ENCODE data around the gene ZNF593OS.

ZNF593OS gene

GRCh38 chr1:26159743-26160039 lies 11.9 kb downstream of the ZNF593OS start:
- no peak for DNase-seq (ENCODE audit: low read depth in 3 of 3)

GRCh38 chr1:26158908-26159742 lies 12.5 kb downstream of the ZNF593OS start, which contains the start of gene FAM110D:
FAM110D (plus strand) TSS chr1:26159079; CDS start chr1:26161292, 2,213 bp downstream.
- DNase-seq (ENCODE audit: low read depth in 3 of 3): no peak

GRCh38 chr1:26158271-26158907 lies 13.2 kb downstream of the ZNF593OS start:
- DNase-seq (ENCODE audit: low read depth in 3 of 3): no peak

GRCh38 chr1:26156285-26157038 lies 15.2 kb downstream of the ZNF593OS start:
- DNase-seq (ENCODE audit: low read depth in 3 of 3): no peak

GRCh38 chr1:26155370-26156284 lies 16.0 kb downstream of the ZNF593OS start:
- DNase-seq (ENCODE audit: low read depth in 3 of 3): no peak

GRCh38 chr1:26154750-26155149 lies 16.9 kb downstream of the ZNF593OS start:
- DNase-seq (ENCODE audit: low read depth in 3 of 3): no peak

GRCh38 chr1:26153966-26154532 lies 17.6 kb downstream of the ZNF593OS start:
- DNase-seq (ENCODE audit: low read depth in 3 of 3): no peak

- DNase-seq (ENCODE audit: low read depth in 3 of 3): no peak
These were observed 22.7 kb downstream of the ZNF593OS start for GRCh38 chr1:26148887-26149286.

GRCh38 chr1:26145960-26146294 lies 25.7 kb downstream of the ZNF593OS start:
- DNase-seq (ENCODE audit: low read depth in 3 of 3): no peak

- peak; percentile 43 to 64 (median 55) for DNase-seq (ENCODE audit: low read depth in 3 of 3)
These were observed 26.3 kb downstream of the ZNF593OS start for GRCh38 chr1:26145041-26145959.

- DNase-seq (ENCODE audit: low read depth in 3 of 3): no peak
These were observed 29.5 kb downstream of the ZNF593OS start for GRCh38 chr1:26142159-26142558.

GRCh38 chr1:26138974-26139558 lies 32.6 kb downstream of the ZNF593OS start:
- DNase-seq (ENCODE audit: low read depth in 3 of 3): no peak

- no peak for DNase-seq (ENCODE audit: low read depth in 3 of 3)
These were observed 37.2 kb downstream of the ZNF593OS start for GRCh38 chr1:26134466-26134865.

GRCh38 chr1:26132834-26133167 lies 38.8 kb downstream of the ZNF593OS start:
- no peak for DNase-seq (ENCODE audit: low read depth in 3 of 3)

- no peak for DNase-seq (ENCODE audit: low read depth in 3 of 3)
These were observed 39.4 kb downstream of the ZNF593OS start for GRCh38 chr1:26132128-26132833.

- DNase-seq (ENCODE audit: low read depth in 3 of 3): no peak
These were observed 40.9 kb downstream of the ZNF593OS start for GRCh38 chr1:26130695-26131094.

GRCh38 chr1:26129778-26130177 lies 41.9 kb downstream of the ZNF593OS start:
- no peak for DNase-seq (ENCODE audit: low read depth in 3 of 3)

GRCh38 chr1:26127235-26128163 lies 44.1 kb downstream of the ZNF593OS start:
- no peak for DNase-seq (ENCODE audit: low read depth in 3 of 3)

Measured in stimulated activated CD4-positive, alpha-beta T cell treated with anti-CD3 and anti-CD28 coated beads, TNF-alpha, amount 100 ng/mL, for 24 hours (primary cell).